ENCODE measurements around the gene PLCB3. TPM values are rescaled to one million over a fixed set of nuclear protein-coding genes. Genes with fewer than 3 reads are reported as not detected.

PLCB3 gene
- total RNA-seq, result 9.4 TPM

DNA sequence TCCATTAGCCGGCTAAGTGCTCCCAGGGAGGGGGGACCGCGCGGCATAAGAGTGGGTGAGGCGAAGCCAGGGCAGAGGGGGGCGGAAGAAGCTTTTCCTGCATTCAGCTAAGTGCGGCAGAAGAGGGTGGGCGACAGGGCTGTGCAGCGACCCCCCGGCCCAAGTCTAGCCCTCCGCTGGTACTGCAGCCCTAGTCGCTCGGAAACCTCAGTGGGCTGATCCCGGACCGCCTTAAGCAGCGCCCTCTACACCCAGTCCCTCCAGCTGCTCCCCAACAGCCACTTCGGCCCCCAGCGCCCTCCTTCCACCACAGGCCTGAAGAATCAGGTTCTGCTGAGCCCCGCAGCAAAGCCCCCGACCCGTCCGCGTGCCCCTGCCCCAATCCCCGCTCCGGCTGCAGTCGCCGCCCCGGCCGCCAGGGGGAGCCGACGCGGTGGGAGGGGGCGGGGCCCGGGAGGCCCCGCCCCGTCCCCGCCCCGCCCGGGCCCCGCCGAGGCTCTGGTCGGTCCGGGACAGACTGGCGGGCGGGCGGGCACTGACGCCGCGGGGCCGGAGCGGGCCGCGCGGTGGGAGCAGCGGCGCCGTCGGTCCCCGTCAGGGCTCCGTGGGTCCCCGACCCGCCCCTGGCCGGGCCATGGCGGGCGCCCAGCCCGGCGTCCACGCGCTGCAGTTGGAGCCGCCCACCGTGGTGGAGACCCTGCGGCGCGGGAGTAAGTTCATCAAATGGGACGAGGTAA lies at the start of gene PLCB3:
TSS of gene PLCB3 (plus strand) at position 515 of the 737 bp plus-strand sequence. CDS start at position 635, 120 bp downstream.
- no peaks in the 10 kb centered on the region for H3K9me3 ChIP-seq (ENCODE audit: control insufficient read depth in 3 of 3, low read length in 3 of 3)
- peak within 1 kb of the TSS; percentile 73 to 78 (median 78) for H3K4me3 ChIP-seq (ENCODE audit: low read length in 3 of 3)
- peaks cover 40 to 50% (median 44%) of the 10 kb centered on the region in 3 donors for H3K4me1 ChIP-seq (ENCODE audit: control insufficient read depth in 3 of 3, insufficient read depth in 3 of 3, low read length in 3 of 3)
- peaks cover 3 to 10% (median 5%) of the 10 kb centered on the region in 3 donors for H3K36me3 ChIP-seq (ENCODE audit: control insufficient read depth in 3 of 3, insufficient read depth in 3 of 3, low read length in 3 of 3)
- H3K27me3 ChIP-seq (ENCODE audit: control insufficient read depth in 3 of 3, insufficient read depth in 3 of 3, low read length in 3 of 3), result no peaks in the 10 kb centered on the region
- peak within 1 kb of the TSS; percentile 80 to 84 (median 81) for H3K9ac ChIP-seq (ENCODE audit: low read depth in 1 of 3, low read length in 3 of 3)
- no peak within 1 kb of the TSS for H3K27ac ChIP-seq (ENCODE audit: low read depth, low read length)

DNA sequence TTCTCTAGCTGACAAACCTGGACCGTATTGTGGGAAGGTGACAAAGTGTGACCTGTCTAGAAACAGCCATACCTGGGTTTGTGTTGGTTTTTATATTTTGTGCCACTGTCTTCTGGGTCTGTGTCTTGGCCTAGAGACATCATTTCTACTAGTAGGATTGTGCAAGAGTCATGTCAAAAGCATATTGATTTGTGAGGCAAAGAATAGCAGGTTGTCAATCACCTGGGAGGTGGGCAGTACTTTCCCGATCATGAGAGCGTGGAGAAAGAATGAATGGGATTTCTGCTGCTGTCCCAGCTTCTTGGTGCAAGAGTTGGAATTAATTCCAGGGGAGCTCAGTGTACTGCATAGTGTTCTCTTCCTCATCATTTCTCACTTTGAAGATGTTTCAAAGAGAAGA lies 49.8 kb upstream of the PLCB3 start:
- Histone ChIP-seq H3K4me3 (ENCODE audit: low read length in 3 of 3) (no peak overlapping the region), H3K36me3 (ENCODE audit: control insufficient read depth in 3 of 3, insufficient read depth in 3 of 3, low read length in 3 of 3) (peaks cover 59 to 69% (median 67%) of the 10 kb centered on the region in 3 donors), H3K9me3 (ENCODE audit: control insufficient read depth in 3 of 3, low read length in 3 of 3) (no peaks in the 10 kb centered on the region), H3K27ac (ENCODE audit: low read depth, low read length) (no peak overlapping the region), H3K27me3 (ENCODE audit: control insufficient read depth in 3 of 3, insufficient read depth in 3 of 3, low read length in 3 of 3) (no peaks in the 10 kb centered on the region), H3K9ac (ENCODE audit: low read depth in 1 of 3, low read length in 3 of 3) (no peak overlapping the region), H3K4me1 (ENCODE audit: control insufficient read depth in 3 of 3, insufficient read depth in 3 of 3, low read length in 3 of 3) (peaks cover 12 to 25% (median 25%) of the 10 kb centered on the region in 3 donors)

DNA sequence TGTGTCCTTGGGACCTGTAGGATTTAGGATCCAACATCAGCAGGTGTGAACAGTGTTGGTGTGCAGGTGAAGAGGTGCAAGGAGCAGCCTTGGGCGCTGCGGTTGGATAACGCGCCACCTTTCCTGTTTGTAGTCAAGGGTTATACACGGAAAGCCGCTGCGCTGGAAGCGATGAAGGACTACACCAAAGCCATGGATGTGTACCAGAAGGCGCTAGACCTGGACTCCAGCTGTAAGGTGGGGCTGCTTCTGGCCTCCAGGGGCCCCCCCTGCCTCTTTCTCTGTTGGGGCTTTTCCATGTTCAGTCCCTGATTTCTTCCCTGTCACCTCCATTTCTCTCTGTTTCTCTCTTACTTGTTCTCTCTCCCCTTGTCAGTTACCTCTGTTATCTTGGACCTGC lies 48.3 kb upstream of the PLCB3 start:
- Histone ChIP-seq H3K9ac (ENCODE audit: low read depth in 1 of 3, low read length in 3 of 3) (peak overlapping the region in 1 of 3 donors; percentile 0), H3K27me3 (ENCODE audit: control insufficient read depth in 3 of 3, insufficient read depth in 3 of 3, low read length in 3 of 3) (no peaks in the 10 kb centered on the region), H3K9me3 (ENCODE audit: control insufficient read depth in 3 of 3, low read length in 3 of 3) (no peaks in the 10 kb centered on the region), H3K4me3 (ENCODE audit: low read length in 3 of 3) (no peak overlapping the region), H3K4me1 (ENCODE audit: control insufficient read depth in 3 of 3, insufficient read depth in 3 of 3, low read length in 3 of 3) (peaks cover 17 to 38% (median 31%) of the 10 kb centered on the region in 3 donors), H3K36me3 (ENCODE audit: control insufficient read depth in 3 of 3, insufficient read depth in 3 of 3, low read length in 3 of 3) (peaks cover 44 to 57% (median 57%) of the 10 kb centered on the region in 3 donors), H3K27ac (ENCODE audit: low read depth, low read length) (no peak overlapping the region)

DNA sequence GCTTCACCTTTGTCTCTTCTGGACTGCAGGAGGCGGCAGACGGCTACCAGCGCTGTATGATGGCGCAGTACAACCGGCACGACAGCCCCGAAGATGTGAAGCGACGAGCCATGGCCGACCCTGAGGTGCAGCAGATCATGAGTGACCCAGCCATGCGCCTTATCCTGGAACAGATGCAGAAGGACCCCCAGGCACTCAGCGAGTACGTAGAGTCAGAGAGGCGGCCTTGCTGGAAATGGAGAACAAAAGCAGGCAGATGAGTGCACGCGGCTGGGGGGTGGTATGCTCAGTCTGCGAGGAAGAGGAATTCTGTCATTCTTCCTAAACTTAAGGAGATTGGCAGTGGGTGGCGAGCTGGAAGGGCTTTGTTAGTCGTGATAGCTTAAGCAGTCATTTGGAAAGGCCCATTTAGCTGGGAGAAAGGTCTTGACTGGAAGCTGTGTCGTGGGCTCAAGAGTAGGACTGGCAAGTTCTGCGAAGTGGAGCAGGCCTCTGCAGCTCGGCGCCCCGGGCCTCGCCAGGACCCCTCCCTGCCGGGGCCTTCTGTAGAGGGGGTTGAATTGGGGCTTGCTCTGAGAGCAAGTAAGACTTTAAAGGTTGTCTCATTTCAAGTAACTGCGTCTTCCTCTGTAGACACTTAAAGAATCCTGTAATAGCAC lies 47.8 kb upstream of the PLCB3 start:
- H3K4me1 ChIP-seq (ENCODE audit: control insufficient read depth in 3 of 3, insufficient read depth in 3 of 3, low read length in 3 of 3), result peaks cover 17 to 41% (median 32%) of the 10 kb centered on the region in 3 donors
- no peaks in the 10 kb centered on the region for H3K9me3 ChIP-seq (ENCODE audit: control insufficient read depth in 3 of 3, low read length in 3 of 3)
- peaks cover 41 to 52% (median 51%) of the 10 kb centered on the region in 3 donors for H3K36me3 ChIP-seq (ENCODE audit: control insufficient read depth in 3 of 3, insufficient read depth in 3 of 3, low read length in 3 of 3)
- H3K27ac ChIP-seq (ENCODE audit: low read depth, low read length), result no peak overlapping the region
- no peak overlapping the region for H3K9ac ChIP-seq (ENCODE audit: low read depth in 1 of 3, low read length in 3 of 3)
- H3K4me3 ChIP-seq (ENCODE audit: low read length in 3 of 3), result no peak overlapping the region
- H3K27me3 ChIP-seq (ENCODE audit: control insufficient read depth in 3 of 3, insufficient read depth in 3 of 3, low read length in 3 of 3), result no peaks in the 10 kb centered on the region

DNA sequence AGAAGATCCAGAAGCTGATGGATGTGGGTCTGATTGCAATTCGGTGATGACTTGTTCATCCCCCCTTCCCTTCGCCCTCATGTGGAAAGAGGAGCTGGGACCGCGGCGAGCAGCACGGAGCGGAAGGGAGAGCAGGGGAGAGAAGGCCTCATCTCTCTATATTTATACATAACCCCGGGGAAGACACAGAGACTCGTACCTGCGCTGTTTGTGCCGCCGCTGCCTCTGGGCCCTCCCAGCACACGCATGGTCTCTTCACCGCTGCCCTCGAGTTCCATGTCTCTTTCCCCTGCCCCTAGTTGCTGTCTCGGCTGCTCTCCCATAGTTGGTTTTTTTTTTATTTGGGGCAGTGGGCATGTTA lies 47.3 kb upstream of the PLCB3 start:
- Histone ChIP-seq H3K27me3 (ENCODE audit: control insufficient read depth in 3 of 3, insufficient read depth in 3 of 3, low read length in 3 of 3) (no peaks in the 10 kb centered on the region), H3K4me3 (ENCODE audit: low read length in 3 of 3) (no peak overlapping the region), H3K27ac (ENCODE audit: low read depth, low read length) (no peak overlapping the region), H3K4me1 (ENCODE audit: control insufficient read depth in 3 of 3, insufficient read depth in 3 of 3, low read length in 3 of 3) (peaks cover 17 to 43% (median 37%) of the 10 kb centered on the region in 3 donors), H3K36me3 (ENCODE audit: control insufficient read depth in 3 of 3, insufficient read depth in 3 of 3, low read length in 3 of 3) (peaks cover 41 to 49% (median 49%) of the 10 kb centered on the region in 3 donors), H3K9ac (ENCODE audit: low read depth in 1 of 3, low read length in 3 of 3) (peak overlapping the region in 1 of 3 donors; percentile 8), H3K9me3 (ENCODE audit: control insufficient read depth in 3 of 3, low read length in 3 of 3) (no peaks in the 10 kb centered on the region)

DNA sequence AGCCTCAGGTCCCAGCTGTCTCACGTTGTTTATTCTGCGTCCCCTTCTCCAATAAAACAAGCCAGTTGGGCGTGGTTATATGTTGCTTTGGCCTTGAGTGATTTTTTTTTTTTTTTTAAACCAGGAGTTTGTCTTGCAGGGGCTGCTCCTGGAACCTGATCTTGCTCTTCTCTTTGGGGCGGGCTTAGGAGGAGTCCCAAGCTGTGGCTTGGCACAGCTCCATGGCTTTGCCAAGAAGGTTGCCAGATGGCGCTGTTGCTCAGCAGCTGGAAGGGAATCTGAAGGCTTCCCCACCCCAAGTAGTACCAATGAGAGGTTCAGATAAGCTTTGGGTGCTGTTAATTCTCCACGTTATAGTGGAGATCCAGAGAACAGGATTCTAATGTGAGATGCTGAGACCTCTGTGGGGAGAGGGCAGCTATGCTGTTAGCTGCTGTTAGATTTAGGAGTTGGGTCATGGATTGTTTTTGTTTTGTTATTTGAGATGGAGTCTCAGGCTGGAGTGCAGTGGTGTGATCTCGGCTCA lies 46.8 kb upstream of the PLCB3 start:
- H3K27me3 ChIP-seq (ENCODE audit: control insufficient read depth in 3 of 3, insufficient read depth in 3 of 3, low read length in 3 of 3), result no peaks in the 10 kb centered on the region
- no peak overlapping the region for H3K27ac ChIP-seq (ENCODE audit: low read depth, low read length)
- peaks cover 17 to 43% (median 37%) of the 10 kb centered on the region in 3 donors for H3K4me1 ChIP-seq (ENCODE audit: control insufficient read depth in 3 of 3, insufficient read depth in 3 of 3, low read length in 3 of 3)
- H3K9me3 ChIP-seq (ENCODE audit: control insufficient read depth in 3 of 3, low read length in 3 of 3), result no peaks in the 10 kb centered on the region
- no peak overlapping the region for H3K4me3 ChIP-seq (ENCODE audit: low read length in 3 of 3)
- H3K9ac ChIP-seq (ENCODE audit: low read depth in 1 of 3, low read length in 3 of 3), result peak overlapping the region in 1 of 3 donors; percentile 8
- peaks cover 41 to 49% (median 49%) of the 10 kb centered on the region in 3 donors for H3K36me3 ChIP-seq (ENCODE audit: control insufficient read depth in 3 of 3, insufficient read depth in 3 of 3, low read length in 3 of 3)

DNA sequence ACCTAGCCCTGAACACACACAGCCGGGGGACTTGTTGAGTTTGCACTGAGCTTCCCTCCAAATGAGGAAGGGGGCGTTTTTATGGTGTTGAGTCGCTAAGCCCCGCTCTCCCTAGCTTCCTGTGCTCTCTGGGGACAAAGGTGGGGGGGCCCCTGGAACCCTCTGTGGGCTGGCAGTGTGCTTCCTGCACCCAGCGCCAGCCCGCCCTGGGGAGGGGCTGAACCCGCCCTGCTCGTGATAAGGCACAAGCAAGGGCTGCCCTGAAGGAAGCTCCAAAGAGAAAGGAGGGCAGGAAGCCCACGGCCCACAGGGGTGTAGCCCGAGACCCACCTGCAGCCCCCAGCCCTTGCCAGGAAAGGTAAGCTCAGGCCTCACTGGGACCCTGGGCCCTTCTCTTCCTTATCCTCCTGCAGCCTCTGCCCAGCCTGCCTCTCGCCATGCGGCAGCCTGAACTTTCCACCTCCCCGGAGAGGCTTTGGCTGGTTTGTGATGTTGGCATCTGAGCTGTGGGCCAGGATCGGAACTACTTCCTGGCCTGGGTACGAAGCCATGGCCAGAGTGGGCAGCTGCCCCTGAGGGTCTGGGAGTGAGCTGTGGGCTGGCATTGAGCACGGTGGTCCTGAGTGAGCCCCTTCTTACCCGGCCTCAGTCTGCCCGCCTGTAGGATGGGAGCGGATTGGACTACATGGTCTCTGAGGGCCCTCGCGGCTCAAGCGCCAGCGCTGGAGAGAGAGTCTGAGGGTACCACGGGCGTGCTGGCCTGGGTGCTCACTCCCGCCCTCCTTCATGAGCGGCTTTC lies 44.7 kb upstream of the PLCB3 start, which contains the start of gene FERMT3:
TSS of gene FERMT3 (plus strand) at position 265 of the 799 bp plus-strand sequence. CDS start 644 bp downstream, outside the sequence.
- Histone ChIP-seq H3K4me3 (ENCODE audit: low read length in 3 of 3) (peak within 1 kb of the TSS; percentile 52 to 67 (median 65)), H3K27me3 (ENCODE audit: control insufficient read depth in 3 of 3, insufficient read depth in 3 of 3, low read length in 3 of 3) (no peaks in the 10 kb centered on the region), H3K27ac (ENCODE audit: low read depth, low read length) (peak within 1 kb of the TSS; percentile 83), H3K4me1 (ENCODE audit: control insufficient read depth in 3 of 3, insufficient read depth in 3 of 3, low read length in 3 of 3) (peaks cover 17 to 43% (median 37%) of the 10 kb centered on the region in 3 donors), H3K9ac (ENCODE audit: low read depth in 1 of 3, low read length in 3 of 3) (peak within 1 kb of the TSS; percentile 62 to 77 (median 75)), H3K36me3 (ENCODE audit: control insufficient read depth in 3 of 3, insufficient read depth in 3 of 3, low read length in 3 of 3) (peaks cover 24 to 32% (median 30%) of the 10 kb centered on the region in 3 donors), H3K9me3 (ENCODE audit: control insufficient read depth in 3 of 3, low read length in 3 of 3) (no peaks in the 10 kb centered on the region)

DNA sequence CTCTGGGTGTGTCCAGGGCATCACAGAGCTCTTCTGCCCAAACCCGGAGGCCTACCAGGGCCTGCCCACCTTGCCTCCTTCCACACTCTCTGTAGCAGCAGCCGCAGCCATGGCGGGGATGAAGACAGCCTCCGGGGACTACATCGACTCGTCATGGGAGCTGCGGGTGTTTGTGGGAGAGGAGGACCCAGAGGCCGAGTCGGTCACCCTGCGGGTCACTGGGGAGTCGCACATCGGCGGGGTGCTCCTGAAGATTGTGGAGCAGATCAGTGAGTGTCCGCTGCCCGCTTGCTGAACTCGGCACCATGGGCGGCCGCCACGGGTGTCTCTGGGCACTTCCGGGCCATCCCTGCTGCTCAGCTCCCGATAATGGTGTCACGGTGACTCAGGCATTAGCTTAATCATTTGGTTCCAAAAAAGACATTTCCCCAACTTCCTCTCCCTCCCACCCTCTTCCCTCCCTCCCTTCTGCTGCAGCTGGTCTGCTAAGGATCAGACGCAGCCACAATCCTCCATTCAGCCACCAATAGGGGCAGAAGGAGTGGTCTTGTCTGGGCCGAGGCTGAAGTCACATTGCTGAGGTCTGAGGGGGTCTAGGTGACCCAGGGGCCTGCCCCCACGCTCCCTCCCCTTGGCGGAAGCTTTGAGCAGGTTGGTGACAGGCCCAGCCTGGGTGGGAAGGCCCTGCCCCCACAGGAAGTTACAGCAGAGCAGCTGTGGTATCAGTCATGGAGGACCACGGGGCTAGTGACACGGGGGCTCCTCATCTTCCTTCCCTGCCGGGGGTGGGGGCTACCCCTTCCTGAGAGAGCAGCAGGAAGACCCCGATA lies 43.9 kb upstream of the PLCB3 start:
- Histone ChIP-seq H3K27ac (ENCODE audit: low read depth, low read length) (peak overlapping the region; percentile 83), H3K4me1 (ENCODE audit: control insufficient read depth in 3 of 3, insufficient read depth in 3 of 3, low read length in 3 of 3) (peaks cover 15 to 41% (median 37%) of the 10 kb centered on the region in 3 donors), H3K9ac (ENCODE audit: low read depth in 1 of 3, low read length in 3 of 3) (peak overlapping the region; percentile 62 to 77 (median 75)), H3K4me3 (ENCODE audit: low read length in 3 of 3) (peak overlapping the region; percentile 52 to 67 (median 65)), H3K36me3 (ENCODE audit: control insufficient read depth in 3 of 3, insufficient read depth in 3 of 3, low read length in 3 of 3) (peaks cover 26 to 32% (median 26%) of the 10 kb centered on the region in 3 donors), H3K27me3 (ENCODE audit: control insufficient read depth in 3 of 3, insufficient read depth in 3 of 3, low read length in 3 of 3) (no peaks in the 10 kb centered on the region), H3K9me3 (ENCODE audit: control insufficient read depth in 3 of 3, low read length in 3 of 3) (no peaks in the 10 kb centered on the region)
